ENCODE measurements around the gene IL1RAPL1.

Gene IL1RAPL1

DNA sequence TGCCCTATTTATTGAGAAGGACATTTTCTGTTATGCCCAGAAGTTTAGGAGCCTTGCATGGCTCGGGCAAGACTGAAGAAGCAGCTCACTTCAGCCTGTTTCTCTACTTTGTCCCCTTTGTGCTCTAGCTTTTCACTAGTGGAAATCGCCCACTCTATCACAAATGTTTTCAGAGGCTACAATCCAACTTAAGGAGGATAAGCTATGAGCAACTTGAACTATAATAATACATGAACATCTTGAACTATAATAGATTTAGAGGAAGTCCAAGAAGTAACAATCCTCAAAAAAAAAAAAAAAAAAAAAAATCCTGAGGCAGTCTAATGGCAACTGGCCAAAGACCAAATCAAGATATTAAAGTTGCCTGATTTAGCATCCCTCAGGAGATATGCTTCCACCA is 452.3 kb downstream of the IL1RAPL1 start:
- H3K4me2 ChIP-seq (ENCODE audit: insufficient read depth, low read length), result no peak overlapping the region
- no peak overlapping the region for H2AFZ ChIP-seq (ENCODE audit: low read depth, low read length)
- no peak for TF ChIP-seq EZH2 (IDR thresholded peaks at IDR 0.05; ENCODE audit: borderline replicate concordance, low read depth, low read length, severe bottlenecking)
- TF ChIP-seq, protein P1, sequence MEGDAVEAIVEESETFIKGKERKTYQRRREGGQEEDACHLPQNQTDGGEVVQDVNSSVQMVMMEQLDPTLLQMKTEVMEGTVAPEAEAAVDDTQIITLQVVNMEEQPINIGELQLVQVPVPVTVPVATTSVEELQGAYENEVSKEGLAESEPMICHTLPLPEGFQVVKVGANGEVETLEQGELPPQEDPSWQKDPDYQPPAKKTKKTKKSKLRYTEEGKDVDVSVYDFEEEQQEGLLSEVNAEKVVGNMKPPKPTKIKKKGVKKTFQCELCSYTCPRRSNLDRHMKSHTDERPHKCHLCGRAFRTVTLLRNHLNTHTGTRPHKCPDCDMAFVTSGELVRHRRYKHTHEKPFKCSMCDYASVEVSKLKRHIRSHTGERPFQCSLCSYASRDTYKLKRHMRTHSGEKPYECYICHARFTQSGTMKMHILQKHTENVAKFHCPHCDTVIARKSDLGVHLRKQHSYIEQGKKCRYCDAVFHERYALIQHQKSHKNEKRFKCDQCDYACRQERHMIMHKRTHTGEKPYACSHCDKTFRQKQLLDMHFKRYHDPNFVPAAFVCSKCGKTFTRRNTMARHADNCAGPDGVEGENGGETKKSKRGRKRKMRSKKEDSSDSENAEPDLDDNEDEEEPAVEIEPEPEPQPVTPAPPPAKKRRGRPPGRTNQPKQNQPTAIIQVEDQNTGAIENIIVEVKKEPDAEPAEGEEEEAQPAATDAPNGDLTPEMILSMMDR (IDR thresholded peaks at IDR 0.05; ENCODE audit: borderline replicate concordance, extremely low read depth, low read length, poor library complexity, severe bottlenecking), result no peak
- no peak overlapping the region for H3K9ac ChIP-seq (ENCODE audit: low read depth, low read length)
- no peaks in the 10 kb centered on the region for H3K79me2 ChIP-seq (ENCODE audit: insufficient read depth, low read length)
- H3K4me1 ChIP-seq (ENCODE audit: insufficient read depth, low read length), result no peaks in the 10 kb centered on the region
- H3K36me3 ChIP-seq (ENCODE audit: insufficient read depth, low read length), result no peaks in the 10 kb centered on the region
- H3K27ac ChIP-seq (ENCODE audit: low read length), result no peak overlapping the region
- no peak overlapping the region for H3K4me3 ChIP-seq (ENCODE audit: low read depth in 1 of 2, low read length in 2 of 2)
- DNase-seq, result no peak
- no peaks in the 10 kb centered on the region for H4K20me1 ChIP-seq (ENCODE audit: insufficient read depth, low read length)
- no peaks in the 10 kb centered on the region for H3K27me3 ChIP-seq (ENCODE audit: insufficient read depth, low read length, poor library complexity)
- H3K9me3 ChIP-seq (ENCODE audit: insufficient read depth, low read length, severe bottlenecking), result no peaks in the 10 kb centered on the region
- no peak for ATAC-seq (ENCODE audit: insufficient read depth, low read depth)

DNA sequence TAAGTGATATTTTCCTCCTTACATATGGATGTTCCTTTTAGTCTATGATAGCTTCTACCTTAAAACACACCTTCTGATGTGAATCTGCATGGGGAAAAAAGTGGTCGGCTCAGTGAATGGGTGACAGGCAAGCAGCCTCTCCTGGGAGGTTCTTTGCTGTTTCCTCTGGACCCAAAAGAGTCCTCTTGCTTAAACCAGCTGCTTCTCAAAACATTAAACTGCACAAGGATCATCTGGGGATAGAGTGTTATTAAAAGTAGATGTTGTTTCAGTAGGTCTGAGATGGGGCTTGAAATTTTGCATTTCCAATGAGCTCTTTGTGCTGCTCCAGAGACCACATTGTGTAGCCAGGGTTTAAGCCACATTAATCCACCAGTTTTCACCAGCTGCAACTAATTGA is 452.9 kb downstream of the IL1RAPL1 start:
- no peak for DNase-seq
- H3K79me2 ChIP-seq (ENCODE audit: insufficient read depth, low read length), result no peaks in the 10 kb centered on the region
- H3K27me3 ChIP-seq (ENCODE audit: insufficient read depth, low read length, poor library complexity), result no peaks in the 10 kb centered on the region
- H3K4me3 ChIP-seq (ENCODE audit: low read depth in 1 of 2, low read length in 2 of 2), result no peak overlapping the region
- no peaks in the 10 kb centered on the region for H3K36me3 ChIP-seq (ENCODE audit: insufficient read depth, low read length)
- H3K27ac ChIP-seq (ENCODE audit: low read length), result no peak overlapping the region
- H3K9ac ChIP-seq (ENCODE audit: low read depth, low read length), result no peak overlapping the region
- ATAC-seq (ENCODE audit: insufficient read depth, low read depth), result no peak
- no peaks in the 10 kb centered on the region for H3K9me3 ChIP-seq (ENCODE audit: insufficient read depth, low read length, severe bottlenecking)
- H4K20me1 ChIP-seq (ENCODE audit: insufficient read depth, low read length), result no peaks in the 10 kb centered on the region
- no peak overlapping the region for H2AFZ ChIP-seq (ENCODE audit: low read depth, low read length)
- H3K4me2 ChIP-seq (ENCODE audit: insufficient read depth, low read length), result no peak overlapping the region
- TF ChIP-seq, protein P1 (IDR thresholded peaks at IDR 0.05; ENCODE audit: borderline replicate concordance, extremely low read depth, low read length, poor library complexity, severe bottlenecking), result no peak
- TF ChIP-seq EZH2 (IDR thresholded peaks at IDR 0.05; ENCODE audit: borderline replicate concordance, low read depth, low read length, severe bottlenecking), result no peak
- H3K4me1 ChIP-seq (ENCODE audit: insufficient read depth, low read length), result no peaks in the 10 kb centered on the region

DNA sequence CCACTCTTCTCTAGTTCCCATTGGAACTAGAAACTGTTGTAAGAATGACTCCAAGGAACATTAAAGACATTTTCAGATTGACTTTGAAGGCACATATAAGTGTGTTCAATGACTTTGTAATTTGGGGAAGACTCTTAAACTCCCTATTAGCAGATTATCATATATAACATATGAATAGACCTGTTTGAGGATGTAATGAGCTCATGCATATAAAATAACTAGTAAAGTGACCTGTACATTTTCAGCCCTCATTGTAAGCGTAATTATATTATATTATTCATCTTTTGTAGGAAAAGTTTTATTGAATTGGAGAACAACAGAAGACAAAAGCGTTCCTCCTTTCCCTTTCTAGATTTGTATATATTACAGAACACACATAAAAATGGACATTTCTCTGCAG is 455.1 kb downstream of the IL1RAPL1 start:
- Histone ChIP-seq H3K27ac (ENCODE audit: low read length) (no peak overlapping the region), H2AFZ (ENCODE audit: low read depth, low read length) (no peak overlapping the region), H3K9me3 (ENCODE audit: insufficient read depth, low read length, severe bottlenecking) (no peaks in the 10 kb centered on the region), H3K36me3 (ENCODE audit: insufficient read depth, low read length) (no peaks in the 10 kb centered on the region), H3K4me2 (ENCODE audit: insufficient read depth, low read length) (no peak overlapping the region), H3K4me1 (ENCODE audit: insufficient read depth, low read length) (no peaks in the 10 kb centered on the region), H3K27me3 (ENCODE audit: insufficient read depth, low read length, poor library complexity) (no peaks in the 10 kb centered on the region), H3K9ac (ENCODE audit: low read depth, low read length) (no peak overlapping the region), H4K20me1 (ENCODE audit: insufficient read depth, low read length) (no peaks in the 10 kb centered on the region), H3K4me3 (ENCODE audit: low read depth in 1 of 2, low read length in 2 of 2) (no peak overlapping the region), H3K79me2 (ENCODE audit: insufficient read depth, low read length) (no peaks in the 10 kb centered on the region)
- TF ChIP-seq EZH2 (IDR thresholded peaks at IDR 0.05; ENCODE audit: borderline replicate concordance, low read depth, low read length, severe bottlenecking), result no peak
- TF ChIP-seq, protein P1 (IDR thresholded peaks at IDR 0.05; ENCODE audit: borderline replicate concordance, extremely low read depth, low read length, poor library complexity, severe bottlenecking), result no peak
- ATAC-seq (ENCODE audit: insufficient read depth, low read depth) (no peak), DNase-seq (no peak)

DNA sequence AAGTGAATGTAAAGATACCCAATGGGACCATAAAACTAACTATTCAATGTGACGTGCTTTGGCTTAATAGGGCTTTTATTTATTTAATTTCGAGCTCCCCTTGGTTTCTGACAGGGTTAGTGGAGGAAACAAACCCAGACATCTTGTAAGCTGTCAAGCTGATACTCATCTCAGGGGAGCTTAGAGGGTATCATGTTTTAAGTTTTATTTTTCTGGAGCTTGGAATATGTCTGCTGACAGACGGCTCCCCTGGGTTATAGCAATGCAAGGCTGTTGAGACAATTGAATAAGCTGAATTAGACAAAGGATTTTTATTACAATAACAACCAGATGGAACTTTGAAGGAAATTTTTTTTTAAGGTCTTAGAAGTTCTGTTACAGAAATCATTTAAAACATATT is 456.5 kb downstream of the IL1RAPL1 start:
- DNase-seq (no peak), ATAC-seq (ENCODE audit: insufficient read depth, low read depth) (no peak)
- no peaks in the 10 kb centered on the region for H3K9me3 ChIP-seq (ENCODE audit: insufficient read depth, low read length, severe bottlenecking)
- H2AFZ ChIP-seq (ENCODE audit: low read depth, low read length), result no peak overlapping the region
- H3K4me3 ChIP-seq (ENCODE audit: low read depth in 1 of 2, low read length in 2 of 2), result no peak overlapping the region
- no peaks in the 10 kb centered on the region for H3K79me2 ChIP-seq (ENCODE audit: insufficient read depth, low read length)
- no peaks in the 10 kb centered on the region for H3K36me3 ChIP-seq (ENCODE audit: insufficient read depth, low read length)
- TF ChIP-seq EZH2 (IDR thresholded peaks at IDR 0.05; ENCODE audit: borderline replicate concordance, low read depth, low read length, severe bottlenecking), result no peak
- TF ChIP-seq, protein P1 (IDR thresholded peaks at IDR 0.05; ENCODE audit: borderline replicate concordance, extremely low read depth, low read length, poor library complexity, severe bottlenecking), result no peak
- H3K9ac ChIP-seq (ENCODE audit: low read depth, low read length), result no peak overlapping the region
- H4K20me1 ChIP-seq (ENCODE audit: insufficient read depth, low read length), result no peaks in the 10 kb centered on the region
- no peak overlapping the region for H3K27ac ChIP-seq (ENCODE audit: low read length)
- no peaks in the 10 kb centered on the region for H3K27me3 ChIP-seq (ENCODE audit: insufficient read depth, low read length, poor library complexity)
- H3K4me1 ChIP-seq (ENCODE audit: insufficient read depth, low read length), result no peaks in the 10 kb centered on the region
- no peak overlapping the region for H3K4me2 ChIP-seq (ENCODE audit: insufficient read depth, low read length)

Measured in DND-41 (cell line).